Ovary (tissue), 9 donors: ENCODE results near the gene LIPH. TPM values are rescaled to one million over a fixed set of nuclear protein-coding genes. Genes with fewer than 3 reads are reported as not detected.

Source experiments
- DNase-seq, 5 donors: peaks; one replicate each; pipeline ENCODE4 v3.0.0-alpha.2; 2019 to 2020
- H3K27ac ChIP-seq, 2 donors: fragments of 200-600 bp; one replicate each; pipeline versions ENCODE4 v1.5.1 to v1.8.0; 2019 to 2022
- H3K27me3 ChIP-seq: fragments of 200-600 bp; one replicate; pipeline ENCODE4 v1.8.0; 2022
- H3K36me3 ChIP-seq: fragments of 200-600 bp; sonication (generic); one replicate; pipeline ENCODE4 v1.5.1; 2019
- H3K4me1 ChIP-seq: one replicate; pipeline ENCODE4 v1.8.1; 2013; ENCODE audit warnings: mild to moderate bottlenecking, moderate library complexity; ENCODE audit not compliant: insufficient read depth
- H3K4me3 ChIP-seq: fragments of 200-600 bp; sonication (generic); one replicate; pipeline ENCODE4 v1.5.1; 2017
- H3K9me3 ChIP-seq, 2 donors: fragments of 200-600 bp in 1 of 2; sonication (generic) in 1 of 2; one replicate each; pipeline versions ENCODE4 v1.5.1 to v1.8.1; 2013 to 2019; ENCODE audit warnings: mild to moderate bottlenecking in 1 of 2, moderate library complexity in 1 of 2
- EP300 ChIP-seq: sonication (generic); formaldehyde crosslinking; IDR thresholded peaks from one replicate; pipeline ENCODE4 v1.6.1; 2017; ENCODE audit warnings: antibody characterized with exemption
- POLR2A ChIP-seq: fragments of 450-650 bp; IDR thresholded peaks from one replicate; pipeline ENCODE4 v1.6.1; 2017; ENCODE audit warnings: antibody characterized with exemption, mild to moderate bottlenecking, moderate library complexity
- WGBS, 3 donors: extraction: QIAGEN DNeasy Blood & Tissue Kit in 1 of 3; methylation state at CpG; one replicate each; pipeline versions ENCODE4 v1.1.5 to v1.1.7; 2013 to 2017; 5-methylcytosine and 5-hydroxymethylcytosine counted together
- intact Hi-C, 4 donors: fragments of 100-400 bp; cut with DNase I; formaldehyde crosslinking; loops; one replicate each; pipeline versions ENCODE4 v1.11.0 to v1.15.1; 2022 to 2023
- polyA plus RNA-seq, 2 donors: library from polyadenylated mRNA; stranded (reverse); fragments of 200-250 nt in 1 of 2; fragments of 350-450 nt in 1 of 2; fragmentation: Illumina TruSeq in 1 of 2; extraction: RNeasy Lipid Tissue Mini Kit (QIAGEN cat#74804) in 1 of 2; gene quantifications; one replicate each; pipeline ENCODE4 v1.2.3, GENCODE V29; 2013 to 2014
- total RNA-seq, 7 donors: library from RNA; depleted of rRNA in 2 of 7; stranded (reverse); fragments of >200 nt in 2 of 7; fragmentation: NEBNext Ultra II Directional in 3 of 7; extraction: Animal tissue kit (Norgen Biotek cat#: 25700) in 3 of 7; gene quantifications; one replicate each; pipeline versions ENCODE4 v1.1.0 to v1.2.4, GENCODE V29; 2016 to 2023
- TF ChIP-seq, protein P1 (sequence below), 3 donors: fragments of 450-650 bp in 2 of 3; fragments of 200-600 bp in 1 of 3; IDR thresholded peaks; one replicate each; pipeline versions ENCODE4 v1.5.1 to v1.8.0; 2016 to 2022; ENCODE audit warnings: antibody characterized with exemption in 3 of 3, mild to moderate bottlenecking in 1 of 3
- donor health status: DM: no; HTN: no; CAD: no; lungs with moderate emphysema.
- donor health status: DM: no; HTN: no; CAD: no.
- donor health status: Bipolar disorder and iron deficiency.
- donor health status: DM: yes; HTN: yes; CAD: no.
- donor health status: DM: no; HTN: no; CAD: no.
- donor health status: DM: yes; HTN: yes; CAD: no.

LIPH gene
- total and polyA plus RNA-seq, 9 donors, result 0.12 to 12.1 (median 0.69) TPM; not detected in 2

DNA sequence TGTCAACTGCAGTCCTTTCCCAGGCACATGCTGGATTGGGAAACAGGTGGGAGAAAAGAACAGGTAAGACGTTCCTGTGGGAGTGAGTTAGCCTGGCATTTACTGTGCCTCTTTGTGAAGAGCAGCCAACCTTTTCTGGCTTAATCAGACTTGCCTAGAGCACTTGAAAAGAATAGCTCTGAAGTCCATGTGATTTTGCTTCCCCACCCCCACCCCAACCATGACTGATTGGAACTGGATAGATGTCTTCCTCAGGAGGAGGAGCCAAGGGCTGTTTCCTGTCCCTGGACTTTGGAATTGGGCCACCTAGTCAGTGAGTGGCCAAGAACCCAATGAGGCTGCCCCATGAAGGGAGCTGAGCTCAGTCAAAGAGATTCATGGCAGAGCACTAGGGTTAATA, 48.9 kb downstream of the LIPH start:
- H3K27me3 ChIP-seq, result no peaks in the 10 kb centered on the region
- no peak for DNase-seq
- TF ChIP-seq, protein P1, sequence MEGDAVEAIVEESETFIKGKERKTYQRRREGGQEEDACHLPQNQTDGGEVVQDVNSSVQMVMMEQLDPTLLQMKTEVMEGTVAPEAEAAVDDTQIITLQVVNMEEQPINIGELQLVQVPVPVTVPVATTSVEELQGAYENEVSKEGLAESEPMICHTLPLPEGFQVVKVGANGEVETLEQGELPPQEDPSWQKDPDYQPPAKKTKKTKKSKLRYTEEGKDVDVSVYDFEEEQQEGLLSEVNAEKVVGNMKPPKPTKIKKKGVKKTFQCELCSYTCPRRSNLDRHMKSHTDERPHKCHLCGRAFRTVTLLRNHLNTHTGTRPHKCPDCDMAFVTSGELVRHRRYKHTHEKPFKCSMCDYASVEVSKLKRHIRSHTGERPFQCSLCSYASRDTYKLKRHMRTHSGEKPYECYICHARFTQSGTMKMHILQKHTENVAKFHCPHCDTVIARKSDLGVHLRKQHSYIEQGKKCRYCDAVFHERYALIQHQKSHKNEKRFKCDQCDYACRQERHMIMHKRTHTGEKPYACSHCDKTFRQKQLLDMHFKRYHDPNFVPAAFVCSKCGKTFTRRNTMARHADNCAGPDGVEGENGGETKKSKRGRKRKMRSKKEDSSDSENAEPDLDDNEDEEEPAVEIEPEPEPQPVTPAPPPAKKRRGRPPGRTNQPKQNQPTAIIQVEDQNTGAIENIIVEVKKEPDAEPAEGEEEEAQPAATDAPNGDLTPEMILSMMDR (IDR thresholded peaks at IDR 0.05), result no peak
- TF ChIP-seq EP300 (no peak), POLR2A (no peak)
- intact Hi-C loops, result no loop called here
- 61 to 79% (median 72%) methylated on average over 1 of the region's 1 CpG for WGBS, 3 donors
- H3K36me3 ChIP-seq, result no peaks in the 10 kb centered on the region
- H3K27ac ChIP-seq, result no peak overlapping the region
- H3K9me3 ChIP-seq, result no peaks in the 10 kb centered on the region
- no peaks in the 10 kb centered on the region for H3K4me1 ChIP-seq
- no peak overlapping the region for H3K4me3 ChIP-seq

DNA sequence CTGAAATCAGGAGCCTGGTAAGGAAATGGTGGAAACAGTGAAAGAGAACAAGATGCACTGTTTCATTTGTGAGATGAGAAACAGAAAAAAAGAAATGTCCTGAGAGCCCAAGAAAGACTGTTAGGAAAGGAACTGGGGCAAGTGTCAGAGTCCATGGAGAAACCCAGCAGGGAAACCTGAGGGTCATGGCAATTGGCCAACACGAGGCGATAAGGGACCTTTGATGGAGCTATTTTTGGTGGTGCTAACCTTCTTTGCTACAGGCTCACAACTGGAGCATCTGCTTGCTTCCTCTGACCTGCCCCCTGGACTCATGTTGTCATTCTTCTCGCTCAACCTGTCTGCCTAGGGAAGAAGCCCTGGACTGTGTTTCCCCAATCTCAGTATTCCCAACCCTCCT, 49.4 kb downstream of the LIPH start:
- Histone ChIP-seq H3K36me3 (no peaks in the 10 kb centered on the region), H3K9me3 (no peaks in the 10 kb centered on the region), H3K4me3 (no peak overlapping the region), H3K4me1 (peaks cover under 1% of the 10 kb centered on the region), H3K27ac (no peak overlapping the region), H3K27me3 (no peaks in the 10 kb centered on the region)
- TF ChIP-seq, protein P1 (IDR thresholded peaks at IDR 0.05), result no peak
- TF ChIP-seq EP300, result no peak
- TF ChIP-seq POLR2A, result no peak
- WGBS, 3 donors, result 54 to 72% (median 59%) methylated on average over 3 of the region's 3 CpGs
- intact Hi-C loops, result no loop called here
- DNase-seq, result peak in 1 of 5 donors; percentile 10

DNA sequence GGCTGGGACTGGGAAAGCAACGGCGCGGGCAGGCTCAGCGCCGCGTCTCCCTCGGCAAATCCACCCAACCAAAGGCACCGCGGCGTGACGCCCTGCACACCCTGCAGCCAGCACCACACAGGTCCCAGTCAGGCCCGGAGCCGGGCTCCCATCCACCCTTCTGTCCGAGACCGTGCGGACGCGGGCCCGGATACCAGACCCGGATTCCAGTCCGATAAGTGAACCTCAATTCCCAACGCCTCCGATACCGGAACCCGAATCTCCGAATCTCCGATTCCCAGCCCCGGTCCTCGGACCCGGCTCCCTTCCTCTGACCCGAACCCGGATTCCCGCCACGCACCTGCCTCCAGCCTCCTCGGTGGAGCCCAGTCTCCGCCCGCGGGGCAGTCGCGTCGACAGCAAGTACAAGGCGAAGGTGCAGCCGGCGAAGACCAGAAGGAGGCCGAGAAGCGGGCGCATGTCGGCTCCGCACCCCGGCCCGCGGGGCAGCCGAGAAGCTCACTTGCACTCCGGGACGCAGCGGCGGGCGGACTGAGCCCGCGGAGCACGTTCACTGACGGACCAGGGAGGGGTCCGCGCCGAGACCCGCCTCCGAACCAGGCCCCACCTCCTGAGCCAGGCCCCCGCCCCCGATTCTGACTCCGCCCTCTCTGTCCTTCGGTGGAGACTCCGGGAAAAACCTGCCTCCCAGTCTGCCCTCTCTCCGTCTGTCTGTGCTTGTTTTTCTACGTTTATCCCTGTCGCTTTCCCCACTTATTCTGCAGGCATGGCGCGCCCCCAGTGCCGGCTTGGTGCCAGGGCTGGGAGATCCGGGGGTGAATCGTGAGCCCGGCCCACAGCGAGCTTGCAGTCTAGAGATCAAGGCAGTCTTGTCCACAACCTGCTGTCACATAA, 53.6 kb downstream of the LIPH start, which contains the start of gene TMEM41A:
Gene TMEM41A (minus strand): TSS at position 533 of the 894 bp plus-strand sequence. CDS start 74 bp downstream, at position 459.
- WGBS, 3 donors, result 0 to 1% (median 1%) methylated on average over 82 of the region's 82 CpGs
- no peaks in the 10 kb centered on the region for H3K36me3 ChIP-seq
- no peaks in the 10 kb centered on the region for H3K9me3 ChIP-seq
- TF ChIP-seq POLR2A (peak; percentile 57), EP300 (no peak)
- no peaks in the 10 kb centered on the region for H3K27me3 ChIP-seq
- DNase-seq, result peak; percentile 92 to 96 (median 94)
- H3K4me3 ChIP-seq, result peak within 1 kb of the TSS; percentile 72
- H3K4me1 ChIP-seq, result peaks cover 8% of the 10 kb centered on the region
- peak within 1 kb of the TSS; percentile 13 to 77 for H3K27ac ChIP-seq
- intact Hi-C loops, result loop anchor here in 1 of 4 donors (10.0 kb wide), 1 partner anchor 214 kb away; no protein-coding TSS in a partner anchor

DNA sequence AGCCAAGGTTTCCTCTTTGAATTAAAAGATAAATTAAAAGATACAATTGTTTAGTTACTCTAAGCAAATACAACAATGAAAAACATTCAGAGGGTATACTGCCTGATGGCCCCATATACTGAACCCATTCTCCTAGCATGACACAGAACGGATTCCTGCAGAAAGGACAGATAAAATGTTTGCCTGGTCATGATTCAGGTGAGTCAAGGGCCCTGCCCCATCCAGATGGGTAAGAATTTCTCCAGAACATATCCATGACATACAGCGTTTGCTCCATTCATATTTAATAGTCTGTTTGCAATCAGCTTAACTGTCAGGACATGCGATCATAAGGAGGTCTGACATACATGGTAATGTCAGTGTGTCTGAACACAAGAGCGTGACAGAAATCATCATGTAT, 62.1 kb downstream of the LIPH start:
- Histone ChIP-seq H3K27ac (no peak overlapping the region), H3K4me3 (no peak overlapping the region), H3K36me3 (no peaks in the 10 kb centered on the region), H3K9me3 (no peaks in the 10 kb centered on the region), H3K27me3 (no peaks in the 10 kb centered on the region), H3K4me1 (no peaks in the 10 kb centered on the region)
- no peak for DNase-seq
- TF ChIP-seq, protein P1 (IDR thresholded peaks at IDR 0.05), result no peak
- no peak for TF ChIP-seq POLR2A
- no peak for TF ChIP-seq EP300
- WGBS, 3 donors, result 87 to 95% (median 93%) methylated on average over 4 of the region's 4 CpGs
- intact Hi-C loops, result loop anchor here in 1 of 4 donors (10.0 kb wide), 1 partner anchor 205 kb away; no protein-coding TSS in a partner anchor

DNA sequence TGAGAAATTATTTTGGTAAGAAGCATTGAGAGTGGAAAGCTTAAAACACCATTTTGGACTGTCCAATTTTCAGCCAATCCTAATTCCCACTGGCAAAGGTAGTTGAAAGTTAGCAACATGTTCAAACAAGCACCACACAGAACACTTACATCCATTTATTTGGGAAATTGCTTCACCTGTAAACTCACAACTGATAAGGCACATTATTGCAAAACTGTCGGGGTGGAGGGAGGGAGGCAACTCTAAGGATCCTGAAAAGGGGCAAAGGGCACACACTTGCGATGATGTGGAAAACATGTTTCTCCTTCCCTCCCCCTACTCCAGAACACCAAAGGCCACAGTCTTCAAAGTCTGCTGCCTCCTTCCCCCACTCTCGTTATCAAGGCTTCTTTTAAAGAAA, 62.9 kb downstream of the LIPH start:
- Histone ChIP-seq H3K9me3 (no peaks in the 10 kb centered on the region), H3K36me3 (no peaks in the 10 kb centered on the region), H3K4me1 (no peaks in the 10 kb centered on the region), H3K4me3 (no peak overlapping the region), H3K27me3 (no peaks in the 10 kb centered on the region), H3K27ac (no peak overlapping the region)
- TF ChIP-seq POLR2A (no peak), EP300 (no peak)
- TF ChIP-seq, protein P1 (IDR thresholded peaks at IDR 0.05), result no peak
- intact Hi-C loops, result no loop called here
- WGBS, 3 donors, result 56 to 71% (median 66%) methylated on average over 3 of the region's 3 CpGs
- DNase-seq, result no peak
